ENCODE measurements around the gene MLLT1. TPM values are rescaled to one million over a fixed set of nuclear protein-coding genes. Genes with fewer than 3 reads are reported as not detected.

The MLLT1 gene
- total RNA-seq, 1 experiment from 2014 or later, result 55.0 TPM

DNA sequence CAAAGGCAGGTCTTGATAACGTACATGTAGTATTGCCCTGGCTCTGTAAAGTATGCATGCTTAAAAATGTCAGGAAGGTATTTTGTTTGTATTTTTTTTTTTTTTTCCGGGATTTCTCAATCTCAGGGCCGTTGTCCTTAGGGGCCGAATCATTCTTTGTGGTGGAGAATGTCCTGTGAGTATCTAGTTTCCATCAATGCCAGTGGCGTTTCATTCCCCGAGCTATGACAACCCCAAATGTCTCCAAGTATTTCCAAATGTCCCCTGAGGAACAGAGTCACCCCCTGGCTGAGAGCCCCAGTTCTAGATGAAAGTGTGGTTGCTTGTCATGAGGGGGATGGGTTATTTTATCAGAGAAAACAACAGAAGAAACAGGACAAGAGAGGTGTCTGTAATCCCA, 75.6 kb downstream of the MLLT1 start:
- no peaks in the 10 kb centered on the region for H3K9me3 ChIP-seq (ENCODE audit: control insufficient read depth in 1 of 2, insufficient read depth in 1 of 2, low read depth in 1 of 2, low read length in 2 of 2)
- no peak overlapping the region for H2AFZ ChIP-seq (ENCODE audit: low read depth, low read length, poor library complexity, severe bottlenecking)
- TF ChIP-seq EZH2phosphoT487 (IDR thresholded peaks at IDR 0.05; ENCODE audit: borderline replicate concordance) (no peak), FOSL1 (IDR thresholded peaks at IDR 0.05; ENCODE audit: low read depth) (no peak)
- peaks cover under 1% of the 10 kb centered on the region; the same call in 1 of the 2 replicates for H3K79me2 ChIP-seq (ENCODE audit: insufficient read depth, low read length)
- peaks cover 3 to 4% of the 10 kb centered on the region in 2 experiments; a peak in 3 of 4 replicates for H3K4me1 ChIP-seq (ENCODE audit: control insufficient read depth in 1 of 2, insufficient read depth in 2 of 2, low read length in 2 of 2)
- ChIA-PET CTCF (interaction anchor here (1.0 kb wide), 1 partner anchor 14 kb away, joined by 3 read pairs; no protein-coding TSS in a partner anchor), RAD21 (ENCODE audit: low non-redundant PET in 1 of 2, low total read pairs in 2 of 2, uncharacterized antibody in 2 of 2, unreplicated experiment in 2 of 2) (no interaction called here), POLR2A (no interaction called here)
- H4K20me1 ChIP-seq (ENCODE audit: insufficient read depth), result no peaks in the 10 kb centered on the region
- no peaks in the 10 kb centered on the region for H3K27me3 ChIP-seq (ENCODE audit: insufficient read depth, low read length)
- BruUV-seq (replicated peaks), result no TSS peak
- H3K4me2 ChIP-seq (ENCODE audit: low read length), result no peak overlapping the region
- no peak overlapping the region for H3K9ac ChIP-seq (ENCODE audit: low read length)
- H3K4me3 ChIP-seq (replicated peaks in 1 of 2; ENCODE audit: low read depth in 1 of 2, low read length in 2 of 2), result no peak overlapping the region
- no peaks in the 10 kb centered on the region for H3K9me2 ChIP-seq (ENCODE audit: insufficient read depth)
- H3K36me3 ChIP-seq (ENCODE audit: control insufficient read depth in 1 of 2, insufficient read depth in 2 of 2, low read length in 2 of 2), result no peaks in the 10 kb centered on the region
- no peak for DNase-seq (ENCODE audit: low read depth, low spot score)
- no peak for ATAC-seq
- intact Hi-C loops (cut with micrococcal nuclease), result no loop called here
- H3K27ac ChIP-seq (ENCODE audit: low read depth, low read length), result no peak overlapping the region

DNA sequence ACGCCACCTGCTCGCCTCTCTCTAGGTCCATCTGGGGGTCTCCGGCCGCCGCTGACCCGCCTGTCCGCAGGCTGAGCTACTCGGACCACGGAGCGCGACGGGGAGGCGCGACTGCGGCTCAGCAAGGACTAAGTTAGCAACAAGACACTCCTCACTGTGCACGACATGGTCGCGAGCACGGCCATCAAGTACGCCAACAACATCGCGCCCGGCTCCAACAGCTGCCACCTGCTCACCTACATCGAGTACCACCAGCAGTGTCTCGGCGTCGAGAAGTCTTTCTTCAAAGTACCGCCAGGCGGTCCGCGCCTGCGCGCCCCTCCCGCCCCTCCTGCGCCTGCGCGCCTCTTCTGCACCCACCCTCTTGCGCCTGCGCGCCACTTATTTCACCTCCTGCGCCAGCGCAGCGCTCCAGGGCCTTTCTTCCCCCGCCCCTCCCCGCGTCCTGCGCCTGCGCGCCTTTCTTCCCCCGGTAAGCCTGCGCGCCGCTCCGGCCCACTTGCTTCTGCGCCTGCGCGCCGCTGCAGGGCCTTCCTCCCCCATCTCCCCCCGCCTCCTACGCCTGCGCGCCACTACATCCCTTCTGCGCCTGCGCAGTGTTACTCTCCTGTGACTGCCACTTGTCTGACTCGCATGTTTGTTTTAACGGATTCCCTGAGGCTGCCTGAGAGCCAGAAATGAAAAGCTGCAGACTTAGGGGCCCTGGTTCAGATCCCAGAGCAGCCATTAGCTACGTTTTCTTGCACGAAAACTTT, 80.4 kb downstream of the MLLT1 start:
- no peaks in the 10 kb centered on the region for H4K20me1 ChIP-seq (ENCODE audit: insufficient read depth)
- H3K4me2 ChIP-seq (ENCODE audit: low read length), result peak overlapping the region; percentile 99
- intact Hi-C loops (cut with micrococcal nuclease), result no loop called here
- no peaks in the 10 kb centered on the region for H3K9me3 ChIP-seq (ENCODE audit: control insufficient read depth in 1 of 2, insufficient read depth in 1 of 2, low read depth in 1 of 2, low read length in 2 of 2)
- CTCF ChIA-PET, result interaction anchor here (0.8 kb wide), 1 partner anchor 173 kb away, joined by 5 read pairs; the partner anchor contains the start of gene ALKBH7
- H2AFZ ChIP-seq (ENCODE audit: low read depth, low read length, poor library complexity, severe bottlenecking), result no peak overlapping the region
- H3K27me3 ChIP-seq (ENCODE audit: insufficient read depth, low read length), result no peaks in the 10 kb centered on the region
- no TSS peak for BruUV-seq (replicated peaks)
- H3K36me3 ChIP-seq (ENCODE audit: control insufficient read depth in 1 of 2, insufficient read depth in 2 of 2, low read length in 2 of 2), result no peaks in the 10 kb centered on the region
- peak overlapping the region; percentile 68 for H3K9ac ChIP-seq (ENCODE audit: low read length)
- DNase-seq (ENCODE audit: low read depth, low spot score) (peak; percentile 97), ATAC-seq (peak; percentile 90)
- POLR2A ChIA-PET, result interaction anchor here (0.8 kb wide), 1 partner anchor 203 kb away, joined by 4 read pairs; no protein-coding TSS in a partner anchor
- H3K9me2 ChIP-seq (ENCODE audit: insufficient read depth), result no peaks in the 10 kb centered on the region
- H3K4me1 ChIP-seq (ENCODE audit: control insufficient read depth in 1 of 2, insufficient read depth in 2 of 2, low read length in 2 of 2), result peaks cover 8 to 18% of the 10 kb centered on the region in 2 experiments
- H3K79me2 ChIP-seq (ENCODE audit: insufficient read depth, low read length), result peaks cover 12% of the 10 kb centered on the region; the same call in 1 of the 2 replicates
- peak overlapping the region; percentile 69 to 95 for H3K4me3 ChIP-seq (replicated peaks in 1 of 2; ENCODE audit: low read depth in 1 of 2, low read length in 2 of 2)
- RAD21 ChIA-PET (ENCODE audit: low non-redundant PET in 1 of 2, low total read pairs in 2 of 2, uncharacterized antibody in 2 of 2, unreplicated experiment in 2 of 2), result no interaction called here
- peak overlapping the region; percentile 66 for H3K27ac ChIP-seq (ENCODE audit: low read depth, low read length)
- no peak for TF ChIP-seq ZNF274 (IDR thresholded peaks at IDR 0.05; ENCODE audit: low read depth, low read length)
- no peak for TF ChIP-seq ZFX (IDR thresholded peaks at IDR 0.05)
- TF ChIP-seq, protein P1, sequence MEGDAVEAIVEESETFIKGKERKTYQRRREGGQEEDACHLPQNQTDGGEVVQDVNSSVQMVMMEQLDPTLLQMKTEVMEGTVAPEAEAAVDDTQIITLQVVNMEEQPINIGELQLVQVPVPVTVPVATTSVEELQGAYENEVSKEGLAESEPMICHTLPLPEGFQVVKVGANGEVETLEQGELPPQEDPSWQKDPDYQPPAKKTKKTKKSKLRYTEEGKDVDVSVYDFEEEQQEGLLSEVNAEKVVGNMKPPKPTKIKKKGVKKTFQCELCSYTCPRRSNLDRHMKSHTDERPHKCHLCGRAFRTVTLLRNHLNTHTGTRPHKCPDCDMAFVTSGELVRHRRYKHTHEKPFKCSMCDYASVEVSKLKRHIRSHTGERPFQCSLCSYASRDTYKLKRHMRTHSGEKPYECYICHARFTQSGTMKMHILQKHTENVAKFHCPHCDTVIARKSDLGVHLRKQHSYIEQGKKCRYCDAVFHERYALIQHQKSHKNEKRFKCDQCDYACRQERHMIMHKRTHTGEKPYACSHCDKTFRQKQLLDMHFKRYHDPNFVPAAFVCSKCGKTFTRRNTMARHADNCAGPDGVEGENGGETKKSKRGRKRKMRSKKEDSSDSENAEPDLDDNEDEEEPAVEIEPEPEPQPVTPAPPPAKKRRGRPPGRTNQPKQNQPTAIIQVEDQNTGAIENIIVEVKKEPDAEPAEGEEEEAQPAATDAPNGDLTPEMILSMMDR (IDR thresholded peaks at IDR 0.05 in 2 of 3, conservative IDR thresholded peaks at IDR 0.05 in 1 of 3; ENCODE audit: borderline replicate concordance in 1 of 3, insufficient read depth in 1 of 3, low read depth in 2 of 3, low read length in 2 of 3), result no peak
- no peak for TF ChIP-seq CEBPB (IDR thresholded peaks at IDR 0.05; ENCODE audit: low read depth)
- TF ChIP-seq, protein P2, sequence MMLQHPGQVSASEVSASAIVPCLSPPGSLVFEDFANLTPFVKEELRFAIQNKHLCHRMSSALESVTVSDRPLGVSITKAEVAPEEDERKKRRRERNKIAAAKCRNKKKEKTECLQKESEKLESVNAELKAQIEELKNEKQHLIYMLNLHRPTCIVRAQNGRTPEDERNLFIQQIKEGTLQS (IDR thresholded peaks at IDR 0.05), result no peak; the same call in 1 of the 2 replicates
- TF ChIP-seq ELF1 (IDR thresholded peaks at IDR 0.05; ENCODE audit: borderline replicate concordance, low read depth), result no peak
- TF ChIP-seq, protein P3, sequence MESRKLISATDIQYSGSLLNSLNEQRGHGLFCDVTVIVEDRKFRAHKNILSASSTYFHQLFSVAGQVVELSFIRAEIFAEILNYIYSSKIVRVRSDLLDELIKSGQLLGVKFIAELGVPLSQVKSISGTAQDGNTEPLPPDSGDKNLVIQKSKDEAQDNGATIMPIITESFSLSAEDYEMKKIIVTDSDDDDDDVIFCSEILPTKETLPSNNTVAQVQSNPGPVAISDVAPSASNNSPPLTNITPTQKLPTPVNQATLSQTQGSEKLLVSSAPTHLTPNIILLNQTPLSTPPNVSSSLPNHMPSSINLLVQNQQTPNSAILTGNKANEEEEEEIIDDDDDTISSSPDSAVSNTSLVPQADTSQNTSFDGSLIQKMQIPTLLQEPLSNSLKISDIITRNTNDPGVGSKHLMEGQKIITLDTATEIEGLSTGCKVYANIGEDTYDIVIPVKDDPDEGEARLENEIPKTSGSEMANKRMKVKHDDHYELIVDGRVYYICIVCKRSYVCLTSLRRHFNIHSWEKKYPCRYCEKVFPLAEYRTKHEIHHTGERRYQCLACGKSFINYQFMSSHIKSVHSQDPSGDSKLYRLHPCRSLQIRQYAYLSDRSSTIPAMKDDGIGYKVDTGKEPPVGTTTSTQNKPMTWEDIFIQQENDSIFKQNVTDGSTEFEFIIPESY (IDR thresholded peaks at IDR 0.05; ENCODE audit: extremely low read depth, insufficient replicate concordance, low read length), result no peak
- TF ChIP-seq TCF7L2 (IDR thresholded peaks at IDR 0.05; ENCODE audit: borderline replicate concordance, extremely low read depth, insufficient read depth, insufficient read length), result peak; percentile 97
- no peak for TF ChIP-seq RAD21 (IDR thresholded peaks at IDR 0.05; ENCODE audit: low read depth)
- TF ChIP-seq, protein P4, sequence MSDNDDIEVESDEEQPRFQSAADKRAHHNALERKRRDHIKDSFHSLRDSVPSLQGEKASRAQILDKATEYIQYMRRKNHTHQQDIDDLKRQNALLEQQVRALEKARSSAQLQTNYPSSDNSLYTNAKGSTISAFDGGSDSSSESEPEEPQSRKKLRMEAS (IDR thresholded peaks at IDR 0.05), result peak; percentile 87
